Activated gamma-delta T cell treated with anti-CD3 and anti-CD28 coated beads, Interleukin-2, amount 50 U/mL, for 16 hours (primary cell): ENCODE measurements around the gene CELF5.
"Not testable (repeated sequence)": the region's sequence is repeated elsewhere in the genome, so short reads cannot be mapped to it uniquely, and the experiment has no call there.

ENCODE experiments used
- DNase-seq: peaks from one replicate; pipeline ENCODE4 v3.0.0-alpha.2; 2020; ENCODE audit warnings: low read depth

The CELF5 gene

DNA sequence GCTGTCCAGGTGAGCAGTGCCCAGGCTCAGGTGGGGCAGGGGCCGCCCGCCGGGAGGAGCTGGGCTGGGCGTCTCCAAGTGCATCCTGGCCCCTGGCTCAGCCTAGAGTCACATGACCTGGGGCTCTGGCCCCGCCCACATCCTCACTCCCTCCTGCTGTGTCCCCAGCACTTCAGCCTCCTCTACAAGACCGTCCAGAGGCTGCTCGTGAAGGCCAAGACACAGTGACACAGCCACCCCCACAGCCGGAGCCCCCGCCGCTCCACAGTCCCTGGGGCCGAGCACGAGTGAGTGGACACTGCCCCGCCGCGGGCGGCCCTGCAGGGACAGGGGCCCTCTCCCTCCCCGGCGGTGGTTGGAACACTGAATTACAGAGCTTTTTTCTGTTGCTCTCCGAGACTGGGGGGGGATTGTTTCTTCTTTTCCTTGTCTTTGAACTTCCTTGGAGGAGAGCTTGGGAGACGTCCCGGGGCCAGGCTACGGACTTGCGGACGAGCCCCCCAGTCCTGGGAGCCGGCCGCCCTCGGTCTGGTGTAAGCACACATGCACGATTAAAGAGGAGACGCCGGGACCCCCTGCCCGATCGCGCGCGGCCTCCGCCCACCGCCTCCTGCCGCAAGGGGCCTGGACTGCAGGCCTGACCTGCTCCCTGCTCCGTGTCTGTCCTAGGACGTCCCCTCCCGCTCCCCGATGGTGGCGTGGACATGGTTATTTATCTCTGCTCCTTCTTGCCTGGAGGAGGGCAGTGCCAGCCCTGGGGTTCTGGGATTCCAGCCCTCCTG lies 16.8 kb upstream of the CELF5 start:
- DNase-seq, result no peak

DNA sequence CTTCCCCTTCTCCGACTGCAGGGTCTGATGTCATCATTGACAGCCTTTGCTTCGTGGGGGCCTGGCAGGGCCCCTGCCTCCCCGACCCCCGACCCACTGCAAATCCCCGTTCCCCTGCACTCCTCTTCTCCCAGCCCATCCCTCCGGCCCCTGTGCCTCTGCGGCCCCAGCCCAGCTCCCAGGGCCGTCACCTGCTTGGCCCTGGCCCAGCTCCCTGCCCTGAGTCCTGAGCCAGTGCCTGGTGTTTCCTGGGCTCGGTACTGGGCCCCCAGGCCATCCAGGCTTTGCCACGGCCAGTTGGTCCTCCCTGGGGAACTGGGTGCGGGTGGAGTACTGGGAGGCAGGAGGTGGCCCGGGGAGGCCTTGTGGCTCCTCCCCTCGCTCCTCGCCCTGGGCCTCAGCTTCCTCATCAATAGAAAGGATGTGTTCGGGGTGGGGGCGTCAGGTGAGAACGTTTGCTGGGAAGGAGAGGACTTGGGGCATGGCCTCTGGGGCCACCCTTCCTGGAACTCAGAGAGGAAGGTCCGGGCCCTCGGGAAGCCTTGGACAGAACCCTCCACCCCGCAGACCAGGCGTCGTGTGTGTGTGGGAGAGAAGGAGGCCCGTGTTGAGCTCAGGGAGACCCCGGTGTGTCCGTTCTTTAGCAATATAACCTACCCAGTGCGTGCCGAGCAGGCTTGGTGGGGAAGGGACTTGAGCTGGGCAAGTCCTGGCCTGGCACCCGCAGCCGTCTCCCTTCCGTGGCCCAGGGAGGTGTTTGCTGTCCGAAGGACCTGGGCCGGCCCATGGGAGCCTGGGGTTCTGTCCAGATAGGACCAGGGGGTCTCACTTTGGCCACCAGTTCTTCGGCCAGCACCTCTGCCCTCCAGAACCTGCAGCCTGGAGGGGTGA lies 15.9 kb upstream of the CELF5 start:
- DNase-seq, result no peak

DNA sequence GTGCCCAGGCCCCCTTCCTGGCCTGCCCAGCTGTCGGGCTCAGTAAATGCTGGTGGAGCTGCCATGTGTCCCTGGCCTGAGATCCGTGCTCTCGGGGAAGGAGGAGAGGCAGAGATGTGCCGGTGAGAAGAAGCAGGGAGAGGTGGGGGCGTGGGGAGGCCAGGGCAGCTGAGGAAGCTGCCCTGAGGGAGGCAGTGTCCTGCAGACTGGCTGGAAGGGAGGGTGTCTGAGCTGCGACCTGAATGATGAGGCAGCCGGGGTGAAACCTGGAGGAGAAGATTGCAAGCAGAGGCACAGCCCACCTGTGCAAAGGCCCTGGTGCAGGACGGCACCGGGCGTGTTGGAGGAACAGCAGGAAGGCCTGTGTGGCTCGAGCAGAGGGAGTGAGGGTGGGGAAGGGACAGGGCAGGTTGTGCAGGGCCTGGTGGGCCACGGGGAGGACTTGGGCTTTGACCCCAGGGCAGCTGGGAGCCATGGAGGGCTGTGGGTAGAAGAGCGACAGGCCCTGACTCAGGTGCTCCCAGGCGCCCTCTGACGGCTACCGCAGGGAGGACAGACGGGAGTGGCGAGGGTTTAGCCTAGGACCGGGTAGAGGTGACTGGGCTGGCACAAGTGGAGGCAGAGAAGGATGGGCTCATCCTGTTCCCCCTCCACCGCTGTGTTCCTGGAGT lies 14.0 kb upstream of the CELF5 start:
- DNase-seq, result peak; percentile 50

DNA sequence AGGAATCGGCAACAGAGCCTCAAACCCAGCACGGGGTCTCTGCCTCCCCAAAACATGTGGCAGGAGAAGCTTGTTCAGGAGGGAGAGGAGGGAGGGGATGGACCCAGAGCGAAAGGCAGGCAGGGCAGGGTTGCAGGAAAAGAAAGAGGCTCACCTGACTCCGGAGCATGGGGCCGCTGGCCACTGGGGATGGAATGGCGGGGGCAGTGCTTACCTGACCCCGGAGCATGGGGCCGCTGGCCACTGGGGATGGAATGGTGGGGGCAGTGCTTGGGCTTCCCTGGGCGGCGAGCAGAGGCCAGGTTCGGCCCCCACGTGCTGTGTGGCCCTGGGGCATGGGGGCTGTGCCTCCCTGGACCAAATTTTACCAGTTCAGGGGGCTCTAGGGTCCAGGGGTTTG lies 13.3 kb upstream of the CELF5 start:
- DNase-seq, result no peak

DNA sequence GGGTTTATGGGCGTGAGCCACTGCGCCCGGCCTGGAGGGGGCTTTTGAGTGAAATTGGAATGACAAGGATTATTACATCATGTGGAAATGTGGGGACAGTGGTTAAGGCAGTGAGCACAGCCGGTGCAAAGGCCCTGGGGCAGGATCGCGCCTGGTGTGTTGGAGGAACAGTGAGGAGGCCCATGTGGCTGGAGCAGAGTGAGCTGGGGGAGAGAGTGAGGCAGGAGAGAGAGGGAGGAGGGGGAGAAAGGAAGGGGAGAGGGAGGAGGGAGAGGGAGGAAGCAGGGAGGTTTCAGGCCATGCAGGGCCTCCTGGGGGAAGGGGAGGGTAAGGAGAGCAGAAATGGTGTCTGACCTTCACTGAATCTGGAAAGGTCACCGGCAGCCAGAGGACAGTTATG lies 11.3 kb upstream of the CELF5 start:
- no peak for DNase-seq

DNA sequence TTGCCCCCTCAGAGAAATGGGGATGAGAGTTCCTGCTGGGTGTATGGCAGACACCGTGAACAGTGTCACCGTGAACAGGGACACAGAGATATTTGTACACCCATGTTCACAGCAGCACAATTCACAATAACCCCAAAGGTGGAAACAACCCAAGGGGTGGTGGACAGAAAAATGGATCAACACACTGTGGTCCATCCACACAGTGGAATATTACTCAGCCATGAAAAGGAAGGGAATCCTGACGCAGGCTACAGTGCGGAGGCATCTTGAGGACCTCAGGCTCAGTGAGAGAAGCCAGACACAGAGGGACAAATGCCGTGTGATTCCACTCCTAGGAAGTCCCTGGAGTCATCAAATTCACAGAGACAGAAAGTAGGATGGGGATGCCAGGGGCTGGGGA lies 7.6 kb upstream of the CELF5 start:
- DNase-seq, result no peak

DNA sequence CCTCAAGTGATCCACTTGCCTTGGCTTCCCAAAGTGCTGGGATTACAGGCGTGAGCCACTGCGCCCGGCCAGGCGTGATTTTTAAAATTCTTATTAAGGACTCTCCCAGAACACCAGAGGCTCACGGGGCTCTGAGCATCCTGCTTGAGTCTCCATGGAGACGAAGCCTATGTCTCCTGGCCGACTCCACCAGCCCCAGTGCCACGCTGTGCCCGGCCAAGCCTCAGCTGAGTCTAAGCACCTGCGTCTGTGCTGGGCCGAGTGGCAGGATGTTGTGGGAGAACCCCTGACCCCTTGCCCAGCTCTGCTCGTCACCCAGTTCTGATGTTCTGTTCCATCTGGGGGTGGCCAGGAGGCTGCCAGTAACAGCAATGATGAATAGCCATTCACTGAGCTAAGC lies 3.9 kb upstream of the CELF5 start:
- no peak for DNase-seq

DNA sequence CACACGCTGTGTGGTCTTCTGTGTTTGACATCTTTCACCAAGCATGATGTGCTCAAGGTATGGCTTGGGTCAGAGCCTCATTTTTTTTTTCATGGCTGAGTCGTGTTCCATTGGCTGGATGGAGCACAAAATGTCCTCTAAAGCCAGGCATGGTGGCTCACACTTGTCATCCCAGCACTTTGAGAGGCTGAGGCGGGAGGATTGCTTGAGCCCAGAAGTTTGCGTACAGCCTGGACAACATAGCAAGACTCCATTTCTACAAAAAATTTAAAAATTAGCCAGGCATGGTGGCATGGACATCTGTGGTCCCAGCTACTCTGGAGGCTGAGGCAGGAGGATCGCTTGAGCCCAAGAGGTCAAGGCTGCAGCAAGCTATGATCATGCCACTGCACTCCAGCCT lies 2.9 kb upstream of the CELF5 start:
- not testable (repeated sequence) for DNase-seq

DNA sequence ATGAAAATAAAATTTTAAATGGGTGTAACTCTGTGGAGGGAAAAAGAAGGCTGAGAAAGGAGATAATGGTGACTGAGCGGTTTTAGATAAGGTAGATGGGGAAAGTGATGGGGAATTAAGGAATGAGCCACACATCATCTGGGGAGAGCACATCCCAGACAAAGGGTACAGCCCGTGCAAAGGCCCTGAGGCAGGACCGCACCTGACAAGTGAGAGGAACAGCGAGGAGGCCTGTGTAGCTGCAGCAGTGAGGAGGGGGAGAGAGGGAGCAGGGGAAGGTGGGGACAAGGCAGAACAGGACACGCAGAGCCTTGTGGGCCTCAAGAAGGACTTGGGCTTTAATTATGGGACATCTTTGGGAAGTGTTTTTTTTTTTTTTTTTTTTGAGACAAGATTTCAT lies 1.8 kb upstream of the CELF5 start:
- DNase-seq, result no peak

DNA sequence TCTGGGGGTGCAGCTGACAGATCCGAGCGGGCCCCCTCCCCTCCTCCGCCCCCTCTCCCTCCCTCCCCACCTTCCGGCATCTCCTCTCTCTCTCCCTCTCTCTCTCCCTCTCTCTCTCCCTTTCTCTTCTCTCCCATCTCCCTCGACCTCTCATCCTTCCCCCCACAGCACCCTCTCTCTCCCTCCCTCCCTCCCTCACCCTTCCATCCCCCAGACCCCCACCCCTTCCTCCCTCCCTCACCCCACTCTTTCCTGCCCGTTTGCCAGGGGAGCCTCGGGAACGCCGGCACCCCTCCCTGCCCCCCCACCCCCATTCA lies 666 bp downstream of the CELF5 start:
- no peak for DNase-seq

DNA sequence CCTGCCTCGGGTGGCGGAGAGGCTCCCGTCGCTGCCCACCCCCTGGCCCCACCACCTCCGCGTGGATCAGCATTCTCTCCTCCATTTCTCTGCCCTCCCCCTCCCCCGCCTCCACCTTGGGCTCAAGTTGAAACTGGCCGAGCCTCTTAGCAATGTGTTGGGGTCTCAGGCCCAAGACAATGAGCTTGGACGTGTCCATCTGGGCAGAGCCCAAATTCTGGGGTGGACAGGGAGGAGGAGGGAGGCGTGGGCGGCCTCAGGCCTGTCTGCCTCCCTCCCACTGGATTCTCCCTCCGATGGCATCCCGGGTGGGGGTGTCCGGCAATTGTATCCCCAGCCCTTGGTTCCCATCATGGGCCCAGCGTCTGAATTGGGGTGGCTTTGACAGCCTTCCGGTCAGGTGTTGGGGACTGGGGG lies 1.2 kb downstream of the CELF5 start:
- no peak for DNase-seq

DNA sequence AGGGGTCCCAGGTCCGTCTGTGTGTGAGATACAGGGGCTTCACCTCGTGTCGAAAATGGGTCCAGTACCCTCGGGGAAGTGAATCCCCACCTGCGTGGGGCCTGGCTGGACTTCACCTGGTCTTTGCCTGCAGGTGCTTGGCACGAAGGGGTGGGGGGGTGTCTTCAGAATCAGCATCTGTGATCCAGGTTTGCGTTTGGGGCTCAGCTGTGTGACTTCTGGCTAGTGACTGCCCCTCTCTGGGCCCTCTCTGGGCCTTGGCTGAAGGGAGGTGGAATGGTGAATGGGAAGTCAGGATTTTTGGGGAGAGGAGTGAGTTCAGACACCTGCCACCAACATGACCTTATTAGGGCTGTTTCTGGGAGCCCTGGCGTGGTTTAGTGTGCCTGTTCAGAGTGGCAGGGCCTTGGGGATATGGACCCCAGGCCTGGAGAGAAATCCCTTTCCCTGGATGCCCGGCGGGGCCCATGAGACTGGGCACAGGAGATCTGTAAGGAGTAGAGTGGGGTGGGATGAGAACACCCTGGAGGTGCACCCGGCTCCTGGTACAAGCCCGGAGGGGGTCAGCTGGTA lies 2.7 kb downstream of the CELF5 start:
- no peak for DNase-seq

DNA sequence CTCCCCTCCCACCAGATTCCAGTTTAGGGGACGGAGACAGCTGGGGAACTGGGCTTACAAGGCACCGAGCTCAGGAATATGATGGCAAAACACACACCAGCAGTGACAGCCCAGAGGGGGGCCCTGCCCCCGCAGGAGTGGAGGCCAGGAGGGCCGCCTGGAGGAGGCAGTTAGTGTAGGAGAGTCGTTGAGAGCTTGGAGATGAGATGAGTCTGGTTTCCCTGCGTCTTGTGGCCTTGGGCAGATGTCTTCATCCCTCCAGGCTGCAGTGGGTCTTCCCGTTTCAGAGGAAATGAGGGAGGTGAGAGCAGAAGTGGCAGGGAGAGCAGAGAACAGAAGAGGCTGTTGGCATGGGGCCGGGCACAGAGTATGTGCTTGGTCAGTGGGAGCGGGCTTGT lies 4.9 kb downstream of the CELF5 start:
- DNase-seq, result no peak

DNA sequence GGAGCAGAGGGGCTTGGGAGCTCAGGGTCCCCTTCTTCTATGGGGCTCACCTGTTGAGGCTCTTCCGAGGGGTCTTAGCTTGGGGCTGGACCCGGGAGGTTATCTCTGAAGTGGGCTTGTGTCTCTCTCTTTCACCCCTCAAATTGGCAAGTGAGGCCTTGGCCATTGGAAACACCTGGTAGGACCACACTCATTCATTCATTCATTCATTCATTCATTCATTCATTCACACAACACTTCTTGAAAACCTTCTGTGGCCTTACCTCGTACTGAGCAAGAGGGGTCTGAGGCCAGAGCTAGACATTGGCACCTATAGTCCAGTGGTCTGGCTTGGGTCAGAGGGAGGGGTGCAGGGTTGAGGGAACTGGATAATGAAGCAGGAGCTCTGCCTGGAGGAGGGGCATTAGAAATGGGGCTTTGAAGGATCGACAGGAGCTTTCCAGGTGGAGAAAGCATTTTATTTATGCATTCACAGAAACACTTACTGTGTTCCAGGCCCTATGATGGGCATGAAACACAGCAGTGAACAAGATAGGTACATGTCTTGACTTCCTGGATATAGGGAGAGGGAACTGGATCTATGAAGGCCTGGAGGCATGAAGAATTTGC lies 5.5 kb downstream of the CELF5 start:
- no peak for DNase-seq

DNA sequence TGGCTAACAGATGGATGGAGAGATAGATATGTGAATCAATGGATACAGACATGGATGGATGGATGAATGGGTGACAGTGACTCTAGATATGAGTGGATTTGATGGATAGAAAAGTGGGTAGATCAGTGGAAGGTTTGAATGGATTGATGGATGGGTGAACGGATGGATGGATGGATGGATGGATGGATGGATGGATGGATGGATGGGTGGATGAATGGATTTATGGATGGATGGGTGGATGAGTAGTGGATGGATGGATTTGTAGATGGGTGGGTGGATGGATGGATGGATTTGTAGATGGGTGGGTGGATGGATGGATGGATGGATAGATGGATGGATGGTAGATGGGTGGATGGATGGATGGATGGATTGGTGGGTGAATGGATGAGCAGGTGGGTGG lies 6.8 kb downstream of the CELF5 start:
- no peak for DNase-seq

DNA sequence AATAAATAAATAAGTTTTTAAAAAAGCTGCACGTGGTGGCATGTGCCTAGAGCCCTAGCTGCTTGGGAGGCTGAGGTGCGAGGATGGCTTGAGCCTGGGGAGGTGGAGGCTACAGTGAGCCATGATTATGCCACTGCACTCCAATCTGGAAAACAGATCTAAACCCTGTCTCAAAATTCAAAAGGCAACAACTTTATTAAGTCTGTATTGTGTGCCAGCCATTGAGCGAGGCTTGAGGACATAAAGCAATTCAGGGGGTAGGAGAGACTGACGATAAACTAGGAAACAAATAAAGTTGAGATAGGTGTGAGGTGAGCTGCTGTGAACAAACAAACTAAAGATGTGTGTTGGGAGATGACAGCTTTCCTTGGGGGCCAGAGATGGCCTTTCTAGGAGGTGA lies 8.7 kb downstream of the CELF5 start:
- DNase-seq, result no peak

DNA sequence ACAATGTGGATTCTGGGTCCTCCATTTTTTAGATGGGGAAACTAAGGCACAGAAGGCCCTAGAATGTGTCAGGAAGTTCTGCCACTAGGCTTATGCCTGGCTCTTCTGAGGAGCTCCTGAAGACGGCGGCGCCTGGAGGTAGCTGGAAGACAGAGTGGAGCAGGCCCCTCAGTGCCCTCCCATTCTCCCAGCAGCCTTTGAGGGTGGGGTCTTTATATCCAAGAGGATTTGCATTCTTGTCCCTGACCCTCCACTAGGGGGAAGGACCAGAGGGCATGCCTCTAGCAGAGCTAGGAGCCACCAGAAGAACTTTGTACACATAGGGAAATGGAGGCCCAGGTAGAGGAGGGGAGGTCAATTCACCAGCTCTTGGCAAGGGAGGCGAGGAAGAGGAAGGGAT lies 9.4 kb downstream of the CELF5 start:
- no peak for DNase-seq

DNA sequence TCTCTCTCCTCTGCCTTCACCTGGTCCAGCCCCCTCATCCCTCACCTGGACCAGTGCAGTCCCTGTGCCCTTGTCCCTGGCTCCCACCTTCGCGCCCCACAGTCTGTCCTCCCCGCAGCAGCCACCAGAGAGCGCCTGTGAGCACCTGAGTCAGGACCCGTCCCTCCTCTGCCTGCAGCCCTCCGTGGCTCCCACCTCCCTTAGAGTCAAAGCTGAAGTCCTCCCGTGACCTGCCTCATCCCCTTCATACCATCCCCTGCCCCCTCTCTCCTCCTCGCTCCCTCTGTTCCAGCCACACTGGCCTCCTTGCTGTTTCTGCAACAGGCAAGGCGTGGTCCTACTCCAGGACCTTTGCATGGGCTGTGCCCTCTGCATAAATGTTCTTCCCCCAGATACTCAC lies 10.3 kb downstream of the CELF5 start:
- DNase-seq, result no peak

DNA sequence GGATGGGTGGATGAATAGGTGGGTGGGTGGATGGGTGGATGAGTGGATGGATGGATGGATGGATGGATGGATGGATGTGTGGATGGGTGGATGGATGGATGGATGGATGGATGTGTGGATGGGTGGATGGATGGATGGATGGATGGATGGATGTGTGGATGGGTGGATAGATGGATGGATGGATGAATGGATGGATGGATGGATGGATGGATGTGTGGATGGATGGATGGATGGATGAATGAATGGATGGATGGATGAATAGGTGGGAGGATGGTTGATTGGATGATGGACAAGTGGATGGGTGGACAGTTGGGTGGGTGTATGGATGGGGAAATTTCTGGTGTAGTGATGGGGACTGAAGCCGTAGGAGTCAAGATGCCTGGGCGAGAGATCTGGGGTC lies 11.1 kb downstream of the CELF5 start:
- DNase-seq, result not testable (repeated sequence)

DNA sequence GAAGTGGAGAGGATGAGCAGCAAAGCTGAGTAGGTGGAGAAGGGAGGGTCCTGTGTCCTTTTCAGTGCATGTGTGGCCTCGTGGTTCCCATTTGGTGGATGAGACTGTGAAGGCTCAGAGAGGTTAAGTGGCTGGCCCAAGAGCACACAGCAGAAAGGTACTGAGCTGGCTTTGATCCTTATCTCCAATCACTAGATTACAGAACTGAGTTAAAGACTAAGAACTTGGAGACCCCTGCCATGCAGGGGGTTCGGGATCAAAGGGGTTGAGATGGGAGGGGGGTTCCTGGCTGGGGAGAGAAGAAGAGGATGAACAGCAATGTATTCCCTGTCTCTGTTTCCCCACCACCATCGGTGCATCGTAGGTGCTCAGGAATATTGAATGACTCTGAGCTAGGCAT lies 11.8 kb downstream of the CELF5 start:
- no peak for DNase-seq

DNA sequence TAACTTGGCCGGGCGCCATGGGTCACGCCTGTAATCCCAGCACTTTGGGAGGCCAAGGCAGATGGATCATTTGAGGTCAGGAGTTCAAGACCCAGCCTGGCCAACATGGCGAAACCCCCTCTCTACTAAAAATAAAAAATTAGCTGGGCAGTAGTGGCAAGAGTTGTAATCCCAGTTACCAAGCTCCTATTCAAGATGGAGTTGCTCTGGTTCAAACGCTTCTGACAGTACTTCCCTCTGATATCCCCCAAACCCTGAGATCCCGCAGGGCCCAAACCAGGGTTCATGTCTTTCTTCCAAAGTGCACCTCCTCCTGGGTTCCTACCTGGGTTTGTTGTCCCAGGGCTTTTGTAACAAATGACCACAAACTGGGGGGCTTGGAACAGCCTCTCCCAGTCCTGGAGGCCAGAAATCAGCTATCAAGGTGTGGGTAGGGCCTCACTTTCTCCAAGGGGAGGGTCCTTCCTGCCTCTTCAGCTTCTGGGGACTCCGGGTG lies 13.7 kb downstream of the CELF5 start:
- no peak for DNase-seq

DNA sequence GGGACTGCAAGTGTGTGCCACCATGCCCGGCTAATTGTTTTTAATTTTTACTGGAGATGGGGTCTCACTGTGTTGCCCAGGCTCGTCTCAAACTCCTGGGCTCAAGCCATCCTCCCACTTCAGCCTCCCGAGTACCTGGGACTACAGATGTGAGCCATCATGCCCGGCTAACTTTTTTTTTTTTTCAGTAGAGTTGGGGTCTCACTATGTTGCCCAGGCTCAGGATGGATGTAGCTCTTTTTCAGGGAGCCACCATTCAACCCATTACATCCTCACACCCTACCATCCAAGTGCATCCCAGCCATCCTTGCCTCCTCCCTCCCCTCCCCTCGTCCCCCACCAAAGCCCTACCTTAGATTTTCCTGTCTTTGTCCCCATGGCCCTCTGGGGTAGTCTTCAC lies 14.9 kb downstream of the CELF5 start:
- no peak for DNase-seq
